ENCODE data around the gene AMACR.

GRCh38 chr5:33969572-33970452, 38.0 kb downstream of the AMACR start:
- TF ChIP-seq GATA2 (IDR thresholded peaks at IDR 0.05; ENCODE audit: low read depth, low read length) (no peak), GATA3 (IDR thresholded peaks at IDR 0.05; ENCODE audit: low read depth, low read length) (no peak)

All from SH-SY5Y (cell line).